IPS DF 6.9 (cell line): ENCODE measurements around the gene DNAJC15.

Experiments
- DNase-seq: peaks from one replicate; pipeline ENCODE4 v3.0.0-alpha.2; 2013; ENCODE audit warnings: low read depth, low spot score
- H3K27ac ChIP-seq: one replicate; pipeline ENCODE4 v1.5.1; 2013; ENCODE audit warnings: low read length, control low read depth
- H3K27me3 ChIP-seq: 2 replicates; pipeline ENCODE4 v1.6.1; 2013; ENCODE audit warnings: mild to moderate bottlenecking, low read length; ENCODE audit not compliant: control insufficient read depth, insufficient read depth
- H3K36me3 ChIP-seq: 2 replicates; pipeline ENCODE4 v1.6.1; 2013; ENCODE audit warnings: low read length; ENCODE audit not compliant: control insufficient read depth, insufficient read depth
- H3K4me1 ChIP-seq: 2 replicates; pipeline ENCODE4 v1.6.1; 2013; ENCODE audit warnings: low read length; ENCODE audit not compliant: control insufficient read depth, insufficient read depth
- H3K4me3 ChIP-seq: 2 replicates; pipeline ENCODE4 v1.5.1; 2013; ENCODE audit warnings: mild to moderate bottlenecking, low read length
- H3K9me3 ChIP-seq: 2 replicates; pipeline ENCODE4 v1.6.1; 2013; ENCODE audit warnings: low read length, inconsistent platforms; ENCODE audit not compliant: control insufficient read depth, insufficient read depth
- WGBS: extraction: QIAGEN DNeasy Blood & Tissue Kit; methylation state at CpG from one replicate; pipeline ENCODE4 v1.1.7; 2013; ENCODE audit warnings: mixed read lengths, missing lambda C conversion rate; ENCODE audit not compliant: insufficient read length, insufficient coverage; 5-methylcytosine and 5-hydroxymethylcytosine counted together

DNAJC15 gene

GRCh38 chr13:43107780-43108179, 84.4 kb downstream of the DNAJC15 start:
- H3K9me3 ChIP-seq = no peaks in the 10 kb centered on the region
- H3K4me3 ChIP-seq = no peak overlapping the region
- no peak overlapping the region for H3K27ac ChIP-seq
- no CpG with 5 or more reads among the region's 2 CpGs for WGBS
- H3K36me3 ChIP-seq = no peaks in the 10 kb centered on the region
- H3K27me3 ChIP-seq = no peaks in the 10 kb centered on the region
- DNase-seq = no peak
- no peaks in the 10 kb centered on the region for H3K4me1 ChIP-seq

GRCh38 chr13:43110036-43110435, 86.7 kb downstream of the DNAJC15 start:
- DNase-seq = no peak
- no peaks in the 10 kb centered on the region for H3K27me3 ChIP-seq
- H3K4me1 ChIP-seq = no peaks in the 10 kb centered on the region
- H3K36me3 ChIP-seq = no peaks in the 10 kb centered on the region
- H3K27ac ChIP-seq = no peak overlapping the region
- no CpG with 5 or more reads among the region's 5 CpGs for WGBS
- H3K9me3 ChIP-seq = no peaks in the 10 kb centered on the region
- no peak overlapping the region for H3K4me3 ChIP-seq

GRCh38 chr13:43110658-43111057, 87.3 kb downstream of the DNAJC15 start:
- Histone ChIP-seq H3K27ac (no peak overlapping the region), H3K9me3 (no peaks in the 10 kb centered on the region), H3K27me3 (no peaks in the 10 kb centered on the region), H3K4me1 (no peaks in the 10 kb centered on the region), H3K36me3 (no peaks in the 10 kb centered on the region), H3K4me3 (no peak overlapping the region)
- no CpG with 5 or more reads among the region's 2 CpGs for WGBS
- no peak for DNase-seq

GRCh38 chr13:43111559-43112400, 88.4 kb downstream of the DNAJC15 start:
- H3K27ac ChIP-seq = no peak overlapping the region
- H3K27me3 ChIP-seq = no peaks in the 10 kb centered on the region
- no peak overlapping the region for H3K4me3 ChIP-seq
- H3K9me3 ChIP-seq = no peaks in the 10 kb centered on the region
- WGBS = no CpG with 5 or more reads among the region's 7 CpGs
- DNase-seq = no peak
- H3K36me3 ChIP-seq = no peaks in the 10 kb centered on the region
- H3K4me1 ChIP-seq = no peaks in the 10 kb centered on the region

- no peaks in the 10 kb centered on the region for H3K9me3 ChIP-seq
- DNase-seq = no peak
- no peaks in the 10 kb centered on the region for H3K4me1 ChIP-seq
- no CpG with 5 or more reads among the region's 1 CpG for WGBS
- no peak overlapping the region for H3K27ac ChIP-seq
- no peak overlapping the region for H3K4me3 ChIP-seq
- no peaks in the 10 kb centered on the region for H3K27me3 ChIP-seq
- H3K36me3 ChIP-seq = no peaks in the 10 kb centered on the region
These were observed 90.2 kb downstream of the DNAJC15 start for GRCh38 chr13:43113603-43114002.

GRCh38 chr13:43114504-43114903, 91.1 kb downstream of the DNAJC15 start:
- DNase-seq = no peak
- no peak overlapping the region for H3K4me3 ChIP-seq
- no peaks in the 10 kb centered on the region for H3K36me3 ChIP-seq
- no CpG with 5 or more reads among the region's 1 CpG for WGBS
- H3K27ac ChIP-seq = no peak overlapping the region
- H3K27me3 ChIP-seq = no peaks in the 10 kb centered on the region
- no peaks in the 10 kb centered on the region for H3K9me3 ChIP-seq
- H3K4me1 ChIP-seq = no peaks in the 10 kb centered on the region

GRCh38 chr13:43115141-43115540, 91.8 kb downstream of the DNAJC15 start:
- Histone ChIP-seq H3K4me1 (no peaks in the 10 kb centered on the region), H3K27ac (no peak overlapping the region), H3K27me3 (no peaks in the 10 kb centered on the region), H3K4me3 (no peak overlapping the region), H3K9me3 (no peaks in the 10 kb centered on the region), H3K36me3 (no peaks in the 10 kb centered on the region)
- no peak for DNase-seq
- WGBS = no CpG with 5 or more reads among the region's 3 CpGs

GRCh38 chr13:43116242-43116641, 92.9 kb downstream of the DNAJC15 start:
- DNase-seq = no peak
- H3K27me3 ChIP-seq = no peaks in the 10 kb centered on the region
- H3K4me3 ChIP-seq = no peak overlapping the region
- H3K27ac ChIP-seq = no peak overlapping the region
- H3K9me3 ChIP-seq = no peaks in the 10 kb centered on the region
- H3K36me3 ChIP-seq = no peaks in the 10 kb centered on the region
- no CpG with 5 or more reads among the region's 7 CpGs for WGBS
- H3K4me1 ChIP-seq = no peaks in the 10 kb centered on the region

- H3K4me3 ChIP-seq = no peak overlapping the region
- H3K36me3 ChIP-seq = no peaks in the 10 kb centered on the region
- WGBS = no CpG with 5 or more reads among the region's 6 CpGs
- no peaks in the 10 kb centered on the region for H3K9me3 ChIP-seq
- DNase-seq = no peak
- H3K27ac ChIP-seq = no peak overlapping the region
- H3K27me3 ChIP-seq = no peaks in the 10 kb centered on the region
- H3K4me1 ChIP-seq = no peaks in the 10 kb centered on the region
These were observed 95.1 kb downstream of the DNAJC15 start for GRCh38 chr13:43118521-43118920.

- Histone ChIP-seq H3K27ac (no peak overlapping the region), H3K9me3 (no peaks in the 10 kb centered on the region), H3K4me1 (no peaks in the 10 kb centered on the region), H3K4me3 (no peak overlapping the region), H3K36me3 (no peaks in the 10 kb centered on the region), H3K27me3 (no peaks in the 10 kb centered on the region)
- no CpG with 5 or more reads among the region's 6 CpGs for WGBS
- no peak for DNase-seq
These were observed 95.8 kb downstream of the DNAJC15 start for GRCh38 chr13:43119206-43119605.

GRCh38 chr13:43122791-43123190, 99.4 kb downstream of the DNAJC15 start:
- no peak for DNase-seq
- no CpG with 5 or more reads among the region's 6 CpGs for WGBS
- peaks cover 2% of the 10 kb centered on the region; the same call in 1 of the 2 replicates for H3K4me1 ChIP-seq
- H3K9me3 ChIP-seq = no peaks in the 10 kb centered on the region
- no peaks in the 10 kb centered on the region for H3K36me3 ChIP-seq
- H3K4me3 ChIP-seq = no peak overlapping the region
- no peaks in the 10 kb centered on the region for H3K27me3 ChIP-seq
- H3K27ac ChIP-seq = no peak overlapping the region
